Gastroesophageal sphincter (tissue), 3 donors: ENCODE results near the gene RYR2.

Experiments
- EP300 ChIP-seq: sonication (generic); formaldehyde crosslinking; IDR thresholded peaks from one replicate; pipeline ENCODE4 v1.6.1; 2017; ENCODE audit warnings: antibody characterized with exemption, mild to moderate bottlenecking
- POLR2AphosphoS5 ChIP-seq: sonication (generic); formaldehyde crosslinking; IDR thresholded peaks from one replicate; pipeline ENCODE4 v1.6.1; 2017; ENCODE audit warnings: antibody characterized with exemption
- TF ChIP-seq, protein P1 (sequence below), 4 experiments: fragments of 200-600 bp in 2 of 4; fragments of 450-650 bp in 2 of 4; sonication (generic) in 1 of 4; IDR thresholded peaks; one replicate each; pipeline ENCODE4 v1.5.1; 2017 to 2019; ENCODE audit warnings: antibody characterized with exemption in 4 of 4, mild to moderate bottlenecking in 2 of 4, moderate library complexity in 2 of 4

DNA sequence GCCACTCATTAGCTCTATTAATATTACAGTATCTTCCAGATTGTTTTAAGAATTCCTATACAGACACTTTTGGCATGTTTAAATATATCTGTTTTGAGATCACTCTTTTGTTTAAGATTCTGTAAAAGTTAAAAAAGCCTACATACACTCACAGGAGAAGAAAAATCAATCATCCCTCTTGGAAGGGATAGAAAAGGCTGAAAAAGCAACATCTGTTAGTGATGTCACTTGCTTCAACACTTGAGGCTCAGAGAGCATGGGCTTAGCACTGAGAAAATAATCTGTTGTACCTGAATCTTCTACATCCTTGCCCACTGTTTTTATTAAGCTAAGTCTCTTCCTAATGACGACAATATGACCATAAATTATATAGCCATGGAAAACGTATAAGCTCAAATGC lies 721.8 kb downstream of the RYR2 start:
- TF ChIP-seq POLR2AphosphoS5 (no peak), EP300 (no peak)
- TF ChIP-seq, protein P1, sequence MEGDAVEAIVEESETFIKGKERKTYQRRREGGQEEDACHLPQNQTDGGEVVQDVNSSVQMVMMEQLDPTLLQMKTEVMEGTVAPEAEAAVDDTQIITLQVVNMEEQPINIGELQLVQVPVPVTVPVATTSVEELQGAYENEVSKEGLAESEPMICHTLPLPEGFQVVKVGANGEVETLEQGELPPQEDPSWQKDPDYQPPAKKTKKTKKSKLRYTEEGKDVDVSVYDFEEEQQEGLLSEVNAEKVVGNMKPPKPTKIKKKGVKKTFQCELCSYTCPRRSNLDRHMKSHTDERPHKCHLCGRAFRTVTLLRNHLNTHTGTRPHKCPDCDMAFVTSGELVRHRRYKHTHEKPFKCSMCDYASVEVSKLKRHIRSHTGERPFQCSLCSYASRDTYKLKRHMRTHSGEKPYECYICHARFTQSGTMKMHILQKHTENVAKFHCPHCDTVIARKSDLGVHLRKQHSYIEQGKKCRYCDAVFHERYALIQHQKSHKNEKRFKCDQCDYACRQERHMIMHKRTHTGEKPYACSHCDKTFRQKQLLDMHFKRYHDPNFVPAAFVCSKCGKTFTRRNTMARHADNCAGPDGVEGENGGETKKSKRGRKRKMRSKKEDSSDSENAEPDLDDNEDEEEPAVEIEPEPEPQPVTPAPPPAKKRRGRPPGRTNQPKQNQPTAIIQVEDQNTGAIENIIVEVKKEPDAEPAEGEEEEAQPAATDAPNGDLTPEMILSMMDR (IDR thresholded peaks at IDR 0.05) = no peak
